PC-9 (cell line): ENCODE results near the gene COIL.

Source experiments
- EZH2 ChIP-seq: fragments of 200-600 bp; sonication (generic); IDR thresholded peaks from 2 replicates; pipeline ENCODE4 v1.8.0; 2017; ENCODE audit warnings: antibody characterized with exemption, low read depth
- TF ChIP-seq, protein P1 (sequence below): fragments of 200-600 bp; sonication (generic); conservative IDR thresholded peaks from 2 replicates; pipeline ENCODE4 v1.6.1; 2017; ENCODE audit warnings: mixed run types, antibody characterized with exemption, mild to moderate bottlenecking, moderate library complexity

DNA sequence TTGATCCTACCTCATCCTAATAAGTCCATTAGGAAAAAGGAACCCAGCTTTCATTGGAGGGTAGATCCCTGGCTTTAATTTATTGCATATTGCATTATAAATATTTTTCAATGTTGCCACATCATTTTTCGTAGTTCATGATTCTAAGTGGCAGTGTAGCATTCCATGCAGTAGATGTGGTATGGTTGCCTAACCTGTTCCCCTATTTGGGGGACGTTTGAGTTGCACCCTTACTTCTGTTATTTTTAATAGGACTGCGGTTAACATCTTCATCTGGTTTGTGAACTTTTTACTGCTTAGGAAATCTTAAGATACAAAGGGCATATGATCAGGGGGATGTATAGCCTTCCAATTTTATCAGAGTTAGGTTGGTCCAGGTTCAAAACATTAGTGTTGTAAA is 22.5 kb upstream of the COIL start:
- TF ChIP-seq, protein P1, sequence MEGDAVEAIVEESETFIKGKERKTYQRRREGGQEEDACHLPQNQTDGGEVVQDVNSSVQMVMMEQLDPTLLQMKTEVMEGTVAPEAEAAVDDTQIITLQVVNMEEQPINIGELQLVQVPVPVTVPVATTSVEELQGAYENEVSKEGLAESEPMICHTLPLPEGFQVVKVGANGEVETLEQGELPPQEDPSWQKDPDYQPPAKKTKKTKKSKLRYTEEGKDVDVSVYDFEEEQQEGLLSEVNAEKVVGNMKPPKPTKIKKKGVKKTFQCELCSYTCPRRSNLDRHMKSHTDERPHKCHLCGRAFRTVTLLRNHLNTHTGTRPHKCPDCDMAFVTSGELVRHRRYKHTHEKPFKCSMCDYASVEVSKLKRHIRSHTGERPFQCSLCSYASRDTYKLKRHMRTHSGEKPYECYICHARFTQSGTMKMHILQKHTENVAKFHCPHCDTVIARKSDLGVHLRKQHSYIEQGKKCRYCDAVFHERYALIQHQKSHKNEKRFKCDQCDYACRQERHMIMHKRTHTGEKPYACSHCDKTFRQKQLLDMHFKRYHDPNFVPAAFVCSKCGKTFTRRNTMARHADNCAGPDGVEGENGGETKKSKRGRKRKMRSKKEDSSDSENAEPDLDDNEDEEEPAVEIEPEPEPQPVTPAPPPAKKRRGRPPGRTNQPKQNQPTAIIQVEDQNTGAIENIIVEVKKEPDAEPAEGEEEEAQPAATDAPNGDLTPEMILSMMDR: no peak
- TF ChIP-seq EZH2: no peak
